ENCODE results near the gene TEX44.

The TEX44 gene

GRCh38 chr2:231615058-231615671, 22.5 kb downstream of the TEX44 start:
- peak overlapping the region; percentile 99 for H3K27ac ChIP-seq (ENCODE audit: low read depth, low read length)
- H4K20me1 ChIP-seq (ENCODE audit: control insufficient read depth, insufficient read depth, low read depth, low read length), result no peaks in the 10 kb centered on the region
- H3K27me3 ChIP-seq (ENCODE audit: control insufficient read depth, low read length), result no peaks in the 10 kb centered on the region
- peaks cover 12% of the 10 kb centered on the region for H3K36me3 ChIP-seq (ENCODE audit: control insufficient read depth, low read length)
- no peaks in the 10 kb centered on the region for H3K9me3 ChIP-seq (ENCODE audit: control insufficient read depth, insufficient read depth, low read length)
- no peaks in the 10 kb centered on the region for H3K9me2 ChIP-seq (replicated peaks; ENCODE audit: control insufficient read depth, low read length)
- peaks cover 12% of the 10 kb centered on the region; the same call in 1 of the 2 replicates for H3K79me2 ChIP-seq (ENCODE audit: control insufficient read depth, low read length)
- H3K4me1 ChIP-seq (ENCODE audit: control insufficient read depth, low read length), result peaks cover 66% of the 10 kb centered on the region
- TF ChIP-seq EZH2phosphoT487 (IDR thresholded peaks at IDR 0.05; ENCODE audit: borderline replicate concordance, low read length) (no peak), CTCF (IDR thresholded peaks at IDR 0.05; ENCODE audit: low read depth, low read length, poor library complexity, severe bottlenecking) (peak; percentile 55)
- peaks cover 34% of the 10 kb centered on the region for H3F3A ChIP-seq (ENCODE audit: control insufficient read depth, insufficient read depth)
- H3K4me2 ChIP-seq (ENCODE audit: low read length), result peak overlapping the region; percentile 99
- peak overlapping the region; percentile 88 for H3K4me3 ChIP-seq (ENCODE audit: low read length)

- Histone ChIP-seq H3K79me2 (ENCODE audit: control insufficient read depth, low read length) (peaks cover 12% of the 10 kb centered on the region; the same call in 1 of the 2 replicates), H3F3A (ENCODE audit: control insufficient read depth, insufficient read depth) (peaks cover 34% of the 10 kb centered on the region), H3K36me3 (ENCODE audit: control insufficient read depth, low read length) (peaks cover 12% of the 10 kb centered on the region), H3K9me2 (replicated peaks; ENCODE audit: control insufficient read depth, low read length) (no peaks in the 10 kb centered on the region), H3K9me3 (ENCODE audit: control insufficient read depth, insufficient read depth, low read length) (no peaks in the 10 kb centered on the region), H3K4me2 (ENCODE audit: low read length) (peak overlapping the region; percentile 20), H4K20me1 (ENCODE audit: control insufficient read depth, insufficient read depth, low read depth, low read length) (no peaks in the 10 kb centered on the region), H3K27me3 (ENCODE audit: control insufficient read depth, low read length) (no peaks in the 10 kb centered on the region), H3K27ac (ENCODE audit: low read depth, low read length) (no peak overlapping the region), H3K4me3 (ENCODE audit: low read length) (no peak overlapping the region), H3K4me1 (ENCODE audit: control insufficient read depth, low read length) (peaks cover 55% of the 10 kb centered on the region)
- no peak for TF ChIP-seq EZH2phosphoT487 (IDR thresholded peaks at IDR 0.05; ENCODE audit: borderline replicate concordance, low read length)
- TF ChIP-seq CTCF (IDR thresholded peaks at IDR 0.05; ENCODE audit: low read depth, low read length, poor library complexity, severe bottlenecking), result no peak
These were observed 23.6 kb downstream of the TEX44 start for GRCh38 chr2:231616296-231616695.

- no peaks in the 10 kb centered on the region for H3K9me3 ChIP-seq (ENCODE audit: control insufficient read depth, insufficient read depth, low read length)
- H3K4me1 ChIP-seq (ENCODE audit: control insufficient read depth, low read length), result peaks cover 51% of the 10 kb centered on the region
- no peaks in the 10 kb centered on the region for H3K27me3 ChIP-seq (ENCODE audit: control insufficient read depth, low read length)
- H3K27ac ChIP-seq (ENCODE audit: low read depth, low read length), result 0 out of 2 replicates have a peak overlapping the region, but pooled peaks have one; percentile 0
- H4K20me1 ChIP-seq (ENCODE audit: control insufficient read depth, insufficient read depth, low read depth, low read length), result no peaks in the 10 kb centered on the region
- TF ChIP-seq CTCF (IDR thresholded peaks at IDR 0.05; ENCODE audit: low read depth, low read length, poor library complexity, severe bottlenecking), result no peak
- TF ChIP-seq EZH2phosphoT487 (IDR thresholded peaks at IDR 0.05; ENCODE audit: borderline replicate concordance, low read length), result no peak
- peaks cover 12% of the 10 kb centered on the region for H3K36me3 ChIP-seq (ENCODE audit: control insufficient read depth, low read length)
- no peak overlapping the region for H3K4me3 ChIP-seq (ENCODE audit: low read length)
- peaks cover 30% of the 10 kb centered on the region for H3F3A ChIP-seq (ENCODE audit: control insufficient read depth, insufficient read depth)
- H3K4me2 ChIP-seq (ENCODE audit: low read length), result peak overlapping the region; percentile 14; the same call in 1 of the 2 replicates
- no peaks in the 10 kb centered on the region for H3K9me2 ChIP-seq (replicated peaks; ENCODE audit: control insufficient read depth, low read length)
- H3K79me2 ChIP-seq (ENCODE audit: control insufficient read depth, low read length), result peaks cover 6% of the 10 kb centered on the region; the same call in 1 of the 2 replicates
These were observed 24.6 kb downstream of the TEX44 start for GRCh38 chr2:231617059-231617926.
